Urinary bladder (tissue), 4 donors: ENCODE results near the gene PXYLP1. TPM values are rescaled to one million over a fixed set of nuclear protein-coding genes. Genes with fewer than 3 reads are reported as not detected.

ENCODE experiments used
- DNase-seq: peaks from one replicate; pipeline ENCODE4 v3.0.0-alpha.2; 2015; ENCODE audit errors: extremely low spot score
- H3K27ac ChIP-seq: one replicate; pipeline ENCODE4 v1.5.1; 2013; ENCODE audit warnings: low read depth, mild to moderate bottlenecking, moderate library complexity
- H3K36me3 ChIP-seq: one replicate; pipeline ENCODE4 v1.6.1; 2013; ENCODE audit warnings: mild to moderate bottlenecking, moderate library complexity; ENCODE audit not compliant: insufficient read depth
- H3K4me1 ChIP-seq: one replicate; pipeline ENCODE4 v1.6.1; 2013; ENCODE audit warnings: mild to moderate bottlenecking, moderate library complexity; ENCODE audit not compliant: insufficient read depth
- H3K4me3 ChIP-seq: one replicate; pipeline ENCODE4 v1.5.1; 2013; ENCODE audit warnings: low read depth, low read length
- WGBS: extraction: QIAGEN DNeasy Blood & Tissue Kit; methylation state at CpG from one replicate; pipeline ENCODE4 v1.1.7; 2013; 5-methylcytosine and 5-hydroxymethylcytosine counted together
- polyA plus RNA-seq: library from polyadenylated mRNA; stranded (reverse); fragments of 200-250 nt; gene quantifications from one replicate; pipeline ENCODE4 v1.2.3, GENCODE V29; 2013
- total RNA-seq: library from RNA; depleted of rRNA; stranded (reverse); fragments of >200 nt; gene quantifications from one replicate; pipeline ENCODE4 v1.2.3, GENCODE V29; 2014
- donor health status: healthy with polysubstance abuse.
- donor health status: healthy.

The PXYLP1 gene
- total and polyA plus RNA-seq, 2 donors = 6.2 to 32.6 TPM

DNA sequence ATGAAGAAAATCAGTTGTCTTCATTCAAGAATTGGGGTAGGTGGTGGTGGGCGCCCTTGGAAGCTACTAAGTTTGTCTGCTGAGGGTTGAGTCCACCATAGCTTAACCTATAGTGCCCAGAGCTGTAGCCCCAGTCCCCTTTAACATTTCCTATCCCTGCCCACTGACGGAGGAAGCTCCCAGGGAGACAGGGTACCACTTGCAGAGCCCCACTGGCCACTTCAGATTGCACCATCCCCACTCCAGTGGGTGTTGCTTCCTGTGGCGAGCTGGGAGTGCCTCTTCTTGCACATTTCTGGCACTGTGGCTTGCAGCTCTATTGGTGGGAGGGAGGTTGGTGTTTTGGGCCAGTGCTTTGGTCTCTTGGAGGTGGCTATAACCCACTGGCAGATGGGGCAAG is 2.7 kb downstream of the PXYLP1 start:
- 82% methylated on average over 3 of the region's 3 CpGs for WGBS
- Histone ChIP-seq H3K4me1 (peaks cover 1% of the 10 kb centered on the region), H3K27ac (no peak overlapping the region), H3K36me3 (peaks cover 2% of the 10 kb centered on the region), H3K4me3 (no peak overlapping the region)
- no peak for DNase-seq

DNA sequence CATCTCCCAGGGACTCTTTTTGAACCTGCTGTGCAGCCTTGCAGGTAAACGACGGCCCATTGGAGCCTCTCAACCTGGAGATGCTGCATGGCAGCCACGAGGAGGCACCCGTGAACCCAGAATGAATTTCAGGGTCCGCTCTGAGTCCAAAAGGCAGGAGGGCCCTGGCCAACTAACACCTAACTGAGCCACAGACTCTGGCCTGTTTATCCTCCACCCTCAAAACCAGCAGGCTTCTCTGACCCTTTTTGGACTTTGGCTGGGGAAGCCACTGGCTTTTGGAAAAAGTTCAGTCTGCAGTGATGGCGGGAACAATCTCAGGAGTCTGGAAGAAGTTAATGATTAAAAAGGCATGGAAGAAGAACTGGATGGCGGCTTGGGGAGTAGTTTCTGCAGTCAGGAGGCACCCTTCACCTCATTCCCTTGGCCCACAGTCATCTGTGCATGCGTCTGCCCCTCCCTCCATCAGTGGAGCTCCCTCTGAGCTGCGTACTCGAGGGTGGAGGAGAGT is 4.1 kb downstream of the PXYLP1 start:
- H3K4me1 ChIP-seq = peaks cover 1% of the 10 kb centered on the region
- no peak for DNase-seq

DNA sequence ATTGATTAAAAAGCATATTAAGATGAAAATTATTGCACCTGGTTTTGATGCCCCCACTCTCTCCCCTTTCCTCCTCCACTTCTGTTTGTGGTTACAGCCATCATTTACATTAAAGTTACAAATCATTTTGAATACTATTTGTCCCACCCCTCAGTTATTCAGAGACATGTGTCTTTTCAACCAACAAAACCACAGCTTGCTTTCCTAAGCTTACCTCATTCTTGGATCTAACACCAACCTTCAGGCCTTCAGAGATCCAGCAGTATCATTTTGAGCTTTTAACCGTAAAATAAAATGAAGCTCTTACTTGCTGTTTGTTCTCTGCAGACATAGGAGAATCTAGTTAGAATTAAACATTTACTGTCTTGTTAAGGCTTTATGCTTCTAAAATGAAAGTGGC is 4.7 kb downstream of the PXYLP1 start:
- H3K4me1 ChIP-seq = peaks cover 1% of the 10 kb centered on the region
- WGBS = 91% methylated on average over 1 of the region's 1 CpG
- no peak overlapping the region for H3K27ac ChIP-seq
- no peak overlapping the region for H3K4me3 ChIP-seq
- H3K36me3 ChIP-seq = peaks cover 2% of the 10 kb centered on the region
- no peak for DNase-seq

More for the DNA sequence above, 4.1 kb downstream of the PXYLP1 start:
- no peak overlapping the region for H3K4me3 ChIP-seq
- WGBS = 78% methylated on average over 10 of the region's 10 CpGs
- H3K27ac ChIP-seq = no peak overlapping the region
- peaks cover 2% of the 10 kb centered on the region for H3K36me3 ChIP-seq

DNA sequence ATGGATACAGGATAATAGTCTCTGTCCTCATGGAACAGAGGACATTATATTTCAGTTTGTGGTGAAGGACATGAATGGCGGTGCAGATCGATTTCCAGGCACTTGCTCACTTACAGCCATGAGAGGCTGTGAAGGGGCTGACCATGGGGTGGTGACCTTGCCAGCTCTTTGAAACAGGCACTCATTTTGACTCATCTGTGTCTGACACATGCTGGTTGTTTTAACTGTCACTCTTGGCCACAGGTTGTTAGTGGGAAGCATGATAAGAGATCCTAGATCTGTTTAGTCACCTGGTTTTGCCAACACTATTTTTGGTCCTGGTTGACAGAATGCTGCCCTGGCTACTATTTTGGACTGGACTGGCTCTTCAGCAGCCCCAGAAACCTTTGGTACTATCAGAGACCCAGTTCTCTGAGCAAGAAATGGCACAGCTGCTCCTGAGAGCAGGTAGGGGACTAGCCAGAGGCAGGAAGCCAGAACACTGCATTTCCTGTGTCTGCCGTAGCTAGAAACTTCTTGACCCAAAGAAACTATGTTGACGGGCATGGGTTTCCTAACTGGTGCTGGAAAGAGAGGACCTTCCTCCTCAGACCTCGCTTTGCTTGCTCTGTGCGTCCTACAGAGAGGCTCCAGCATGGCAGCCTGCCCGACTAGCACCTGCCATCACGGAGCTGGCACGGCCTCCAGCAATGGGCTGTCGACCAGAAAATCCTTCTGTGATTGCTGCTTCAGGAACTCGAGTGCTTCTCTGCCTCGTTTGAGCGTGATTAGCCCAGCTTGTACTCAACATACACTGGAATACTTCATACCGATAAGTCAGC is 6.3 kb downstream of the PXYLP1 start:
- no peak overlapping the region for H3K27ac ChIP-seq
- no peak overlapping the region for H3K4me3 ChIP-seq
- no peak for DNase-seq
- WGBS = 69% methylated on average over 14 of the region's 14 CpGs
- H3K4me1 ChIP-seq = peaks cover 1% of the 10 kb centered on the region
- peaks cover 2% of the 10 kb centered on the region for H3K36me3 ChIP-seq

DNA sequence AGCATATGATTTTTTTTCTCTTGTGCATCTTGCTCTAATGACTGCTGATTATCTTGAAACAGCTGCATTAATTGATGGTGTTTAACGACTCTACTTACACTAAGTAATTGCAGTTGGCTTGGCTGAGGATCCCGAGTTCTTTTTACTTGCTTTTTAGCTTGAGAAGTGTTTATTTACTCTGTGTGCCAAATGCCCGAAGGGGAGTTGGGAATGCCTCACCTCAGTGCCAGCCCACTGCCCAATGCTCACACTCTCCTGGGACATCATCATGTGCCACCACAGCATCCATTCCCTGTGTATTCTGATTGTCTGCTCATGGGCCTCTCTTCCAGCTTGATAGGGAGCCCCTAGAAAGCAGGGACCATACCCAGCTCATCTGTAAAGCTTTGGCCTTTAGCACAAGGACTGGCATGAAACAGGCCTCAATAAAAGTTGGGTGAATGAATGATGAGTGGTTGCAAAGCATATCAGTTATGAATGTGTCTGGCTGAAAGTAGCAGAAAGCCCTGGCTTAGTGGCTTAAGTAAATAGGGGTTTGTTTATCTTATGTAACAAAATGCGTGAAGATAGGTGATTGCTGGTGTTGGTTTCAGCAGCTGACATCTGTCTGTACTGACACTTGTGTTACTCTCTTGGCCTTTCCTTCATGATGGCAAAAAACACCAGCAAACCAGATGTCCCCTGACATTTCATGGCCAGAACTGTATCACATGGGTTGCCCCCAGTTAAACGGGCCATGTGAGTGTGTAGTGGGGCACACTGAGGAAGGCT is 8.1 kb downstream of the PXYLP1 start:
- H3K27ac ChIP-seq = no peak overlapping the region
- peaks cover 2% of the 10 kb centered on the region for H3K36me3 ChIP-seq
- WGBS = 74% methylated on average over 5 of the region's 5 CpGs
- no peak overlapping the region for H3K4me3 ChIP-seq
- peaks cover 1% of the 10 kb centered on the region for H3K4me1 ChIP-seq
- no peak for DNase-seq

DNA sequence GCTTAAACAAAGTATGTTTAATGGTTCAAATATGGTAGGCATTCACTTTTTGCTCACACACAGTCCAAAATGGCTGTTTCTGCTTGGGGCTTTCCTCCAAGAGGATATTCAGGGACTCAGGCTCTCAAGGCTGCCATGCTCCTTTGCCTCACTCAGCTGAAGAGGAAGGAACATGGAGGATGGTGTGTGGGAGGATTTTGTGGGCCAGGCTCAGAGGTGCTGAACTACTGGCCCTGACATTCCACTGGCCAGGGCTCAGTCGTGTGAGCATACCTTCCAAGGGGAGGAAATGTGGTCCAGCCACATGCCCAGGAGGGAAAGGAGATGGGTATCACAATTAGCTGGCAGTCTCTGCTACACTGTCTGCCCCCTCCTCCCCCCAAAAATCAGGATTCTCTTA is 8.7 kb downstream of the PXYLP1 start:
- WGBS = 83% methylated on average over 1 of the region's 1 CpG
- H3K4me1 ChIP-seq = peaks cover 1% of the 10 kb centered on the region

DNA sequence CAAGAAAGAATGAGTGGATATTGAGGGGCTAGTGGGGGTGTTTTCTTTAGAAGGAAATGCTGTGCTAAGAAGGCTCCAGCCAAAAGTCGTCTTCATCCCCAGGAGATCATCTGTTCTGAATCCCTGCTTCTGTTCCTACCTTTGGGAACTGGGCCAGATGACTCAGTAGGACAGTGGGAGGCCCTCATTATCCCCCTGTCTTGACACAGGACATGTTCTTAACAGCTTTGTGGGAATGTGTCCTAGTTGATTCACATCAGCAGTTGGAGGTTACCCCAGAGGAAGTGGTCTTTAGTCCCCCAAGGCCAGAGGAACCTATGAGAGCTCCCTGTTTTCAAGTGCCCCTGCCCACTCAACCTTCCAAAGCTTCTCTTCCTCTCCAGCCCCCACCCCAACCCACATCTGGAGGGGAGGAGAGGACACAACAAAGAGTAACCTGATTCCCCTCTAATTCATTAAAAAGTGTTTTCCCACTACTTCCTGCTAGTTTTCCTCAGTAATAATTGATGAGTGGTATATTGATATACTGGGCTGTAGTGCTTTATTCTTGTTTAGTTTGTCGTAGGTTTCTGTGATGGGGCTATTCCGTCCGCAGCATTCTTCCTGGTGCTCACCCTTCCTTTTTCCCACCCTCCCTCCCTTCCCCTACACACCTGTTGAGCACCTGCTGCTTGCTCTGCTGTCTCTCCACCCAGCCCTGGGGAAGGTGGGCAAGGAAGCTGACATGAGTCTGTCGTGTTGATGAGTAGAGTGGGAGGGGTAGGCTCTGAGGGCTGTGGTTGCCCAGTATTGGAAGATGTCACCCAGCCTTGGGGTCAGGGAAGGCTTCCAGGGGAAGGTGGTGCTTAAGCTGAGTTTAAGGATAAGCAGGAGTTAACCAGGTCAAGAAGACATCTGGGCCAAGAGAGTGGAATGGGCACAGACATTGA is 9.3 kb downstream of the PXYLP1 start:
- Histone ChIP-seq H3K4me1 (peaks cover 1% of the 10 kb centered on the region), H3K36me3 (peaks cover 2% of the 10 kb centered on the region), H3K27ac (no peak overlapping the region), H3K4me3 (no peak overlapping the region)
- DNase-seq = no peak
- 74% methylated on average over 5 of the region's 5 CpGs for WGBS

More for the DNA sequence above, 8.7 kb downstream of the PXYLP1 start:
- H3K27ac ChIP-seq = no peak overlapping the region
- peaks cover 2% of the 10 kb centered on the region for H3K36me3 ChIP-seq
- no peak overlapping the region for H3K4me3 ChIP-seq
- no peak for DNase-seq

DNA sequence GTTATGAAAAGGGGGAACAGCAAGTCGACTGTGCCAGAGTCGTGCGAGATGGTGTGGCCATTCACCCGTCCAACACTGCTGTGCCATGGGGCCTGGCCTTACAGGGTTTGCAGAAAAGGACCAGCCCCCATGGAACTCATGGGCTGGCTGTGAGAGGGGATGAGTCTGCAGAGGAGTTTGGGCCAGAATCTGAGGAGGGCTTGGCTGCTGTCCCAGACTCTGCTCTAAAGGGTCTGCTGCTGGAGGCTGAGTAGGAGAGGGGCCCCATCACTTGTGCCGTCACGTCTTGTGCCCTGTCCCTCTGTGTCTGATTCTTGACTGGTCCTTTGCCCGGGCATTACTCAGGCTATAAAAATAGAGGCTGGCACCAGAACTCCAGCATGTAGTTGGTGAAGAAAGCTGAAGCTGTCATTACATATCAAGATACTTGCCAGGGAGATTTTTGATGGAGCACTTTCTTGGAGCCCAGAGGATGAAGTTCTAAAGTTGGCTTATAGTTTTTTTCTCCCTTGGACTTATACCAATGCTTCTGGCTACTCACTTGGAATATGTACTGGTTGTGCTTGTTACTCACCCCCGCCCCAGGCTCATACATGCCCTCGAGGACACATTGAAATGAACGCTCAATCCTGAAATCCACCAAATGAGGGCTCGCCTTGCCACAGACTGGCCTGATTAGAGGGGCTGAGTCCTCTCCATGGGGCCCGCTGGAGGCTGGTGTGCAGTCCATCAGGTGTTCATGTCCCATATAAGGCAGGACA is 10.2 kb downstream of the PXYLP1 start:
- Histone ChIP-seq H3K36me3 (peaks cover 2% of the 10 kb centered on the region), H3K4me3 (no peak overlapping the region), H3K4me1 (peaks cover 1% of the 10 kb centered on the region), H3K27ac (no peak overlapping the region)
- DNase-seq = no peak
- WGBS = 62% methylated on average over 12 of the region's 12 CpGs

DNA sequence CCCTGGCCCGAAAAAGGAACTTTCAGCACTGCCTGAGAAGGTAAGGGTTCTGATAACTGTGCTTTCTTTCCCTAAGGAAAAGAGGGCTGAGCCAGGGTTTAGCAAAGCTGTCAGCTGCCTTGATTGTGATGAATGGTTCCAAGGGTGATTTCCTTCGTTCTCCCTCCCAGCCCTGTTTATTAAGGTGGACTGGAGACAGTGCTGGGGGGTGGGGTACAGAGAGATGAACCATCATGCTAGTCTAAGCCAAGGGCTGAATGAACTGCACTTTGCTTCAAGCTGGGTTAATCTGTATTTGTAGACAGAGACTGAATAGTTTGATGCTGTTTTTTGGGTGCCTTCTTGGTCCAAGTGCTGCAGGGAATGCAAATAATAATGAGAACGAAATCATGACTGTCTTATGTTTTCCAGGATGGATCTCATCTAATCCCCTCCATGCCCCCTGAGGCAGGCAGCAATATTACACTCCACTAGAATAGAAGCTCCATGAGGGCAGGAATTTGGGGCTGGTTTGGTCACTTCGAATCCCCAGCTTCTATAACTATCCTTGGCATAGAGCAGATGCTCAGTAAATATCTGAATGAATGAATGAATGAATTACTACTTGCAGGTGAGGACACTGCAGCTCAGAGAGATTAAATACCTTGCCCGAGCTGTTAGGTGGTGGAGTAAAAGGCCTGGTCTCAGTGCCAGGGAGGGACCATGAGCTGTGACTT is 10.9 kb downstream of the PXYLP1 start:
- Histone ChIP-seq H3K27ac (no peak overlapping the region), H3K36me3 (no peaks in the 10 kb centered on the region), H3K4me1 (peaks cover 1% of the 10 kb centered on the region), H3K4me3 (no peak overlapping the region)
- DNase-seq = no peak
- 78% methylated on average over 5 of the region's 5 CpGs for WGBS

DNA sequence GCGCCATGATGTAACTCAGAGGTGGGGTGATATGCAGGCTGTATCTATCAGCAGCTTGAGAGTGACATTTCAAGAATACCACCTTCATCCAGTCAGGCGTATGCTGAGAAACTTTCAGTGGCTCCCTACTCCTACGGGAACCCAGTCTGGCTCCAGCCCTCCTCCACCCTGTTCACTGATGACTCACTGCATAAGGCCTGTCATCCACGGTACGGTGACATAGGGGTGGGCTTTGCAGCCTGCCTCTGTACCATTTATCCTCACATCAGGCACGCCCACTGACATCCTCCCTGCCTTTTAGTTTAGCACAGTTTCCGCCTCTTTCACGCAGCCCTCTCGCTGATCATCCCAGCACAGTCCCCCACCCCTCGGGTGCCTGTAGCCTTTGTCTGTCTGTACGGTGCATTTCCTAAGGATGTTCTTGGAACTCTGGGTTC is 11.7 kb downstream of the PXYLP1 start:
- Histone ChIP-seq H3K4me1 (no peaks in the 10 kb centered on the region), H3K36me3 (no peaks in the 10 kb centered on the region), H3K4me3 (no peak overlapping the region), H3K27ac (no peak overlapping the region)
- DNase-seq = no peak
- WGBS = 80% methylated on average over 11 of the region's 11 CpGs

DNA sequence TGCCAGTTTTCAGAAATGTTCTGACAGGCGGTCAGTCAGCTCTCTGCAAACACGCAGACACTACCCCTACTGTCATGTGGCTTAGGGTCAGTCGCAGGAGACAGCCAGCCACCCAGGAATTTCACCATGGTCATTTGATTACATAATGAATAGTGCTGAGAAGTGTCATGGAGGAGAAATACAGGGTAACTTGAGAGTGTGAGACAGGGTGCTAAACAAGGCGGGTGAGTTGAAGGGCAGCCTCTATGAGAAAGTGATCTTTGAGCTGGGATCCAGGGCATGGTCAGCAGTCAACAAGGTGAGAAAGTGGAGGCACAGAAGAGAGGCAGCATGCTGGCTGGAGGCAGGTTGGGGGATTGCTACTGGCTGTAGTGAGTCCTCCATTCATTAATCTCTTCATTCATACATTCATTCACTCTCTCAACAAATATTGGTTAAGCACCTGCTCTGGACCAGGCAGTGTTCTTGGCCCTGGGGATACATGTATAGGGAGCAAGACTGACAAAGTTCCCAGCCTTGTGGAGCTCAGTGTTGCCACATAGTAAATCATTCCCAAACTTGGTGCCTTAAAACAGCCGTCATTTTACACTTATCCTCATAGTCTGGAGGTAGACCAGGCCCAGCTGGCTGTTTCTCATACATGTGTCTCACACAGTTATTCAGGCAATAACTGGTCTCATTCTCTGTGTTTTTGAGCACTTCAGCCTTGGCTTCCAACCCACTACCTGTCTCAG is 14.8 kb downstream of the PXYLP1 start:
- 96% methylated on average over 5 of the region's 5 CpGs for WGBS
- Histone ChIP-seq H3K27ac (no peak overlapping the region), H3K4me3 (no peak overlapping the region), H3K36me3 (no peaks in the 10 kb centered on the region), H3K4me1 (no peaks in the 10 kb centered on the region)
- DNase-seq = no peak

DNA sequence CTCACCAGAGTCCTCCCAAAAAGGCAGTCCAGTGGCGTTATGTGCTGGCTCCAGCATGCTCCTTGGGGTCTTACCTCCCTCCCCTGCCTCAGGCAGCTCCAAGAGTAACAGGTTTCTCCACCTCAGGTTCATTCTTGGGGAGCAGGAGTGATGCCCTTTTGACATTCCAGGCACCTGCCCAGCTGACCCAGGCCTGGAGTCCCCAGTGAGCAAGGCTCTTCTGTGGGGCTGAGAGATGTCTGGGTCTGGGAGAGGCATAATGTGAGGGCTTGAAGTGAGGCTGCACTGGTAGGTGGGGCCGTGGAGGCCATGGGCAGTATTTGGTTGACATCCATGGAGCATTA is 15.3 kb downstream of the PXYLP1 start:
- no peak for DNase-seq
- Histone ChIP-seq H3K4me1 (no peaks in the 10 kb centered on the region), H3K36me3 (no peaks in the 10 kb centered on the region), H3K27ac (no peak overlapping the region), H3K4me3 (no peak overlapping the region)
- WGBS = 83% methylated on average over 2 of the region's 2 CpGs
